Loucy (cell line): ENCODE measurements around the gene TOX2.
A peak's percentile ranks its signal among the peaks of the same experiment; 100 is the strongest.

Source experiments
- H2AFZ ChIP-seq: fragments of 200-600 bp; sonication (generic); 2 replicates; pipeline ENCODE4 v1.6.0; 2016; ENCODE audit warnings: antibody characterized with exemption, mild to moderate bottlenecking, low read length, moderate library complexity
- H3F3A ChIP-seq: fragments of 200-600 bp; 2 replicates; pipeline ENCODE4 v1.6.0; 2016; ENCODE audit warnings: antibody characterized with exemption, low read depth, mild to moderate bottlenecking
- H3K27me3 ChIP-seq: fragments of 200-600 bp; sonication (generic); 2 replicates; pipeline ENCODE4 v1.6.1; 2014; ENCODE audit warnings: low read length, mild to moderate bottlenecking; ENCODE audit not compliant: insufficient read depth, poor library complexity, severe bottlenecking
- H3K36me3 ChIP-seq: fragments of 200-600 bp; sonication (generic); 2 replicates; pipeline ENCODE4 v1.6.1; 2016; ENCODE audit warnings: low read length; ENCODE audit not compliant: insufficient read depth
- H3K4me1 ChIP-seq: fragments of 200-600 bp; sonication (generic); 2 replicates; pipeline ENCODE4 v1.5.1; 2014; ENCODE audit warnings: low read length, mild to moderate bottlenecking; ENCODE audit not compliant: insufficient read depth, poor library complexity, severe bottlenecking
- H3K4me2 ChIP-seq: fragments of 200-600 bp; sonication (generic); 2 replicates; pipeline ENCODE4 v1.6.0; 2014; ENCODE audit warnings: antibody characterized with exemption, low read length, low read depth, mild to moderate bottlenecking; ENCODE audit not compliant: poor library complexity, severe bottlenecking
- H3K4me3 ChIP-seq: fragments of 200-600 bp; sonication (generic); 2 replicates; pipeline ENCODE4 v1.5.1; 2014; ENCODE audit warnings: low read length, mild to moderate bottlenecking, mixed read lengths; ENCODE audit not compliant: poor library complexity, severe bottlenecking
- H3K79me2 ChIP-seq: fragments of 200-600 bp; sonication (generic); 2 replicates; pipeline ENCODE4 v1.6.1; 2014; ENCODE audit warnings: low read length; ENCODE audit not compliant: insufficient read depth
- H3K9ac ChIP-seq: fragments of 200-600 bp; sonication (generic); 2 replicates; pipeline ENCODE4 v1.6.0; 2014; ENCODE audit warnings: mild to moderate bottlenecking, low read depth, low read length, moderate library complexity; ENCODE audit not compliant: poor library complexity, severe bottlenecking
- H3K9me2 ChIP-seq: fragments of 200-600 bp; sonication (generic); replicated peaks from 2 replicates; pipeline ENCODE4 v1.6.1; 2016; ENCODE audit warnings: low read depth, low read length, mixed read lengths
- H3K9me3 ChIP-seq: fragments of 200-600 bp; sonication (generic); 2 replicates; pipeline ENCODE4 v1.6.1; 2014; ENCODE audit warnings: mild to moderate bottlenecking, antibody characterized with exemption, low read length, low read depth; ENCODE audit not compliant: insufficient read depth
- H4K20me1 ChIP-seq: fragments of 200-600 bp; sonication (generic); 2 replicates; pipeline ENCODE4 v1.6.0; 2014; ENCODE audit warnings: antibody characterized with exemption, low read length, mild to moderate bottlenecking; ENCODE audit not compliant: insufficient read depth, poor library complexity, severe bottlenecking
- EZH2phosphoT487 ChIP-seq: fragments of 200-600 bp; IDR thresholded peaks from 2 replicates; pipeline ENCODE4 v1.6.1; 2018; ENCODE audit warnings: antibody characterized with exemption, mild to moderate bottlenecking, moderate library complexity, borderline replicate concordance
- TF ChIP-seq, protein P1 (sequence below): fragments of 200-600 bp; sonication (generic); conservative IDR thresholded peaks from 2 replicates; pipeline ENCODE4 v1.5.1; 2014; ENCODE audit warnings: mild to moderate bottlenecking, antibody characterized with exemption, low read length

TOX2 gene

DNA sequence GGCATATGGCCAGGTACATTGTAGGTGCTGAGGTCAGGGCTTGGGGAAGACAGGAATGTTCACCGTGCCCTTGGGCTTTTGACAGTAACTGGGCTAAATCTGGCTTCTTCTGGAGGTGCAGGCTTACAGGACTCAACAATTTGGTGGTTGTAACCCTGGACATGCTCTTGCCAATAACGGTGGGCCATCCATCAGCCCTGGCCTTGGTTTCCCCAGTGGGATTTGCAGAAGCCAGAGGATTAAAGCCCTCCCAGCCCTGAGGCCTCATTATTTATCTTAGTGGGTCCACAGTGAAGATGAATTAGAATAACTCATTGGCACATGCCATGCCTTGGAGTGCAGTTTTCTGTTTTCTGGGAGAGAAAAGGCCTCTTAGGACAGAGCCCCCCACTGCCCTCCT, 44.0 kb downstream of the TOX2 start:
- no peaks in the 10 kb centered on the region for H3K9me3 ChIP-seq
- H3K79me2 ChIP-seq = no peaks in the 10 kb centered on the region
- H3K36me3 ChIP-seq = no peaks in the 10 kb centered on the region
- no peaks in the 10 kb centered on the region for H3K9me2 ChIP-seq
- peak overlapping the region; percentile 73 for H3K4me2 ChIP-seq
- no peaks in the 10 kb centered on the region for H3K27me3 ChIP-seq
- peaks cover 17% of the 10 kb centered on the region for H3F3A ChIP-seq
- H3K9ac ChIP-seq = peak overlapping the region; percentile 44
- no peaks in the 10 kb centered on the region for H4K20me1 ChIP-seq
- no peak overlapping the region for H2AFZ ChIP-seq
- H3K4me1 ChIP-seq = peaks cover 59% of the 10 kb centered on the region
- TF ChIP-seq EZH2phosphoT487 = no peak
- TF ChIP-seq, protein P1, sequence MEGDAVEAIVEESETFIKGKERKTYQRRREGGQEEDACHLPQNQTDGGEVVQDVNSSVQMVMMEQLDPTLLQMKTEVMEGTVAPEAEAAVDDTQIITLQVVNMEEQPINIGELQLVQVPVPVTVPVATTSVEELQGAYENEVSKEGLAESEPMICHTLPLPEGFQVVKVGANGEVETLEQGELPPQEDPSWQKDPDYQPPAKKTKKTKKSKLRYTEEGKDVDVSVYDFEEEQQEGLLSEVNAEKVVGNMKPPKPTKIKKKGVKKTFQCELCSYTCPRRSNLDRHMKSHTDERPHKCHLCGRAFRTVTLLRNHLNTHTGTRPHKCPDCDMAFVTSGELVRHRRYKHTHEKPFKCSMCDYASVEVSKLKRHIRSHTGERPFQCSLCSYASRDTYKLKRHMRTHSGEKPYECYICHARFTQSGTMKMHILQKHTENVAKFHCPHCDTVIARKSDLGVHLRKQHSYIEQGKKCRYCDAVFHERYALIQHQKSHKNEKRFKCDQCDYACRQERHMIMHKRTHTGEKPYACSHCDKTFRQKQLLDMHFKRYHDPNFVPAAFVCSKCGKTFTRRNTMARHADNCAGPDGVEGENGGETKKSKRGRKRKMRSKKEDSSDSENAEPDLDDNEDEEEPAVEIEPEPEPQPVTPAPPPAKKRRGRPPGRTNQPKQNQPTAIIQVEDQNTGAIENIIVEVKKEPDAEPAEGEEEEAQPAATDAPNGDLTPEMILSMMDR = no peak
- H3K4me3 ChIP-seq = peak overlapping the region; percentile 49

DNA sequence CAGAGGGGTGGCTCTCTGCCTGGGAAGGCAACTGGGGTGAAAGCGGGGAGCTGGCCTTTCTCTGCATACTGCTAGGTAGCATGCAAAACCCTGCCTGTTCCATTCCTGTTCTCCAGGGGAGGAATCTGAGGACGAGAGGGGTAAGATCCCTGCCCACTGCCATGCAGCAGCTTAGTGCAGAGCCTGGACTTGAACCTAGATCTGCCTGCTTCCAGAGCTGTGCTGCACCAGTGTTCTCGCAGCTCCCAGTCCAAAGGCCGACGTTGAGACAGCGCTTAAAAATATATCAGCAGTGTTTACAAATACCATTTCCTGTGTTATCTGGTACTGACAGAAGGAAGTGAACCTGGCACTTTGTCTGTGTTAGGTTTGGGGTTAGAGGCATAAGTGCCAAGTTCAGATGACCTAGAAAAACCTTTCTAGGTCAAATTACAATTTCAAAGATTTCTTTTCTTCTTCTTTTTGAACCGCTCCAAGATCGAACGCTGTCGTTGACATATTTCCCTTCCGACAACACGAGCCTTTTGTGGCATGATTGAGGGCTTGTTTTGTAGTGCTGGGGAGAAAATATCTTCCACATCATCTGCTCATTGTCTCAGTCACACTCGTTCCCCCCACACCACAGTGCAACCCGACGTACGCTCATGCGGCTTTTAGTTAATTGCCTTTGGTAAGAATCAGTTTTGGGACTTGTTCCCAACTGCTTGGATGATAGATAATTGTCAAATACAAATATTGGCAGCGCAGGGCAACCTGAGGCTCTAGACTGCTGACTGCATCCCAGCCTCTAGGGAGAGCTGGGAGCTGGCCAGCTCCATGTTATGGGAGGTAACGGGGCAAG, 44.6 kb downstream of the TOX2 start:
- no peaks in the 10 kb centered on the region for H3K79me2 ChIP-seq
- peaks cover 16% of the 10 kb centered on the region for H3F3A ChIP-seq
- peak overlapping the region; percentile 44 for H3K9ac ChIP-seq
- H3K9me2 ChIP-seq = no peaks in the 10 kb centered on the region
- no peaks in the 10 kb centered on the region for H4K20me1 ChIP-seq
- TF ChIP-seq EZH2phosphoT487 = no peak
- TF ChIP-seq, protein P1 = no peak
- H2AFZ ChIP-seq = peak overlapping the region; percentile 28; the same call in 1 of the 2 replicates
- peaks cover 52% of the 10 kb centered on the region for H3K4me1 ChIP-seq
- H3K27me3 ChIP-seq = no peaks in the 10 kb centered on the region
- peak overlapping the region; percentile 73 for H3K4me2 ChIP-seq
- H3K4me3 ChIP-seq = peak overlapping the region; percentile 49
- no peaks in the 10 kb centered on the region for H3K36me3 ChIP-seq
- H3K9me3 ChIP-seq = no peaks in the 10 kb centered on the region

DNA sequence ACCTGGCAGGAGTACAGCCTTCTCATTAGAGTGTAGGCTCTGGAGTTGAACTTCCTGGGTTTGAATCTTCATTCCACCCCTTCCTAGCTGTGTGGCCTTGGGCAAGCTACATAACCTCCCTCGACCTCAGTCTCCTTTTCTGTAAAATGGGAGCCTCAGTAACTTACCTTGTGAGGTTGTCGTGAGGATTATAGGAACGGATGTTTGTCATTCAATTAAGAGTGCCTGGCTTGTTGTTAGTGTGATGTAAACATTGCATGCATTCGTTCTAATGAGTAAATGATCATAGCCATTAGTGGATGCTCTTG, 45.2 kb downstream of the TOX2 start:
- H3K9ac ChIP-seq = peak overlapping the region; percentile 44
- peak overlapping the region; percentile 49 for H3K4me3 ChIP-seq
- no peak for TF ChIP-seq EZH2phosphoT487
- TF ChIP-seq, protein P1 = no peak
- peaks cover 11% of the 10 kb centered on the region for H3F3A ChIP-seq
- H3K79me2 ChIP-seq = no peaks in the 10 kb centered on the region
- H4K20me1 ChIP-seq = no peaks in the 10 kb centered on the region
- H3K27me3 ChIP-seq = peaks cover under 1% of the 10 kb centered on the region
- H3K9me3 ChIP-seq = no peaks in the 10 kb centered on the region
- no peak overlapping the region for H2AFZ ChIP-seq
- H3K4me1 ChIP-seq = peaks cover 51% of the 10 kb centered on the region
- H3K36me3 ChIP-seq = no peaks in the 10 kb centered on the region
- H3K4me2 ChIP-seq = peak overlapping the region; percentile 73
- no peaks in the 10 kb centered on the region for H3K9me2 ChIP-seq
